ENCODE data around the gene RHOBTB1. TPM values are rescaled to one million over a fixed set of nuclear protein-coding genes. Genes with fewer than 3 reads are reported as not detected.
"Not testable (repeated sequence)": the region's sequence is repeated elsewhere in the genome, so short reads cannot be mapped to it uniquely, and the experiment has no call there.

Gene RHOBTB1
- polyA plus RNA-seq, 2 donors = 0.73 to 0.77 TPM

DNA sequence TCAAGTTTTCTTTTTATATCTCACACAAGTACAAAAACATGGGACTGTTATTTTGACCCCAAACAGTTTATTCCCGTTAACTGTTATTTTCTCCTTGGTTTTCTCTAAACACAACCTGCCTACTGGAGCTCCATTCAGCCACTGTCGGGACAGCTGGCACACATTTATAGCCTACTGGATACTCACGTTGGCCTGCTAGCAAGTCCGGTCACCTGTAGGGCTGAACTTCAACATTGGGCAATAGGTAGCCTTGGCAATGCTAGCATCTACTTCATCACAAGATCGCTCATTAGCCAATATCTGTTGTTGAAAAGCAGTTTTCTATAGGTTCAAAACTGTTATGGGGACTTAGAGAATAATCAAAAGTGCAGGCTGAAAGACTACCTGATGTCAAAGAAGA, 32.3 kb downstream of the RHOBTB1 start:
- Histone ChIP-seq H3K36me3 (ENCODE audit: control insufficient read depth in 2 of 2, insufficient read depth in 2 of 2, low read length in 1 of 2) (no peaks in the 10 kb centered on the region), H3K4me1 (ENCODE audit: control insufficient read depth in 2 of 2, insufficient read depth in 2 of 2, low read length in 1 of 2) (no peaks in the 10 kb centered on the region)
- WGBS, 2 donors = 88 to 91% methylated on average over 5 of the region's 5 CpGs

DNA sequence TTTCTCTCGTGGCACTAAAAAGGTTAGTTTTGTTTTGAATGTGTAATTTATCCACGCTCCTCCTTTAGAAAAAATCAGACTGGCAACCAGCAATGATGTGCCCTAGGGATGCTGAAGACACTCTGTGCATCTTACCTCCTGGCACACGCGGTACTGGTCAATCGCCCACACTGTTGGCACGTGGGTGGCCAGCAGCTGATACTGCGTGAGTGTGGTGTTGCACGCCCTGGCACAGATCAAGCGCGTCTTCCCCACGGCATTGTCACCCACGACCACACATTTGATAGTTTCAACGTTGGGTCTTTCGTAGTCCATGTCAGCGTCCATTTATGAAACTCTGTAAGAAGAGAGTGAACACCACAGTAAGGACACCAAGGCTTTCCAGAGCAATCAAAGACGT, 32.8 kb downstream of the RHOBTB1 start:
- H3K9me3 ChIP-seq (ENCODE audit: control insufficient read depth in 2 of 2, insufficient read depth in 1 of 2, low read depth in 1 of 2, low read length in 1 of 2) = no peaks in the 10 kb centered on the region
- H3K4me3 ChIP-seq (ENCODE audit: low read depth in 1 of 2, low read length in 2 of 2) = no peak overlapping the region
- no peaks in the 10 kb centered on the region for H3K27me3 ChIP-seq (ENCODE audit: control insufficient read depth in 1 of 2, insufficient read depth in 2 of 2, low read length in 2 of 2)
- no peak overlapping the region for H3K27ac ChIP-seq (ENCODE audit: low read depth in 2 of 2, low read length in 1 of 2)
- no peaks in the 10 kb centered on the region for H3K36me3 ChIP-seq (ENCODE audit: control insufficient read depth in 2 of 2, insufficient read depth in 2 of 2, low read length in 1 of 2)
- no peaks in the 10 kb centered on the region for H3K4me1 ChIP-seq (ENCODE audit: control insufficient read depth in 2 of 2, insufficient read depth in 2 of 2, low read length in 1 of 2)
- 94% methylated on average over 16 of the region's 16 CpGs for WGBS, 2 donors

More for the DNA sequence above, 32.3 kb downstream of the RHOBTB1 start:
- Histone ChIP-seq H3K27ac (ENCODE audit: low read depth in 2 of 2, low read length in 1 of 2) (no peak overlapping the region), H3K4me3 (ENCODE audit: low read depth in 1 of 2, low read length in 2 of 2) (no peak overlapping the region), H3K27me3 (ENCODE audit: control insufficient read depth in 1 of 2, insufficient read depth in 2 of 2, low read length in 2 of 2) (no peaks in the 10 kb centered on the region), H3K9me3 (ENCODE audit: control insufficient read depth in 2 of 2, insufficient read depth in 1 of 2, low read depth in 1 of 2, low read length in 1 of 2) (no peaks in the 10 kb centered on the region)

DNA sequence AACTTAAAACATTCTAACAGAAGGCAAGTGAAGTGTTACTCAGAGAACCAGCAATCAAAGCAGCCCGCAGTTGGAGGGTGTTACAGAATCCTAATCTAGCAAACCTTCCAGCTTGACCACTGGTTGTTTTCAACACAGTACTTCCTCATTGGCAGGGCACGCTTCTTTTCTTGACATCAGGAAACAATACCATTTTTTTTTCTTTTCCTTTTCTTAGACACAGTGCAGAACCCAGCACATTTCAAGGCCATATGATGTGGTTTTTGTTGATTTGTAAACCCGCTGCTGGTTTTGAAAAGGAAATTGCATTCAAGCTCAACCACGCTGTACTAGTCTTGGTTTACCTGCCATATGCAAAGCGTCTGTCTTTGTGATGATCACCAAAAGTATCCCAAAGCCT, 33.4 kb downstream of the RHOBTB1 start:
- no peaks in the 10 kb centered on the region for H3K36me3 ChIP-seq (ENCODE audit: control insufficient read depth in 2 of 2, insufficient read depth in 2 of 2, low read length in 1 of 2)
- 43 to 53% methylated on average over 5 of the region's 5 CpGs for WGBS, 2 donors
- no peaks in the 10 kb centered on the region for H3K9me3 ChIP-seq (ENCODE audit: control insufficient read depth in 2 of 2, insufficient read depth in 1 of 2, low read depth in 1 of 2, low read length in 1 of 2)
- no peaks in the 10 kb centered on the region for H3K27me3 ChIP-seq (ENCODE audit: control insufficient read depth in 1 of 2, insufficient read depth in 2 of 2, low read length in 2 of 2)
- H3K4me3 ChIP-seq (ENCODE audit: low read depth in 1 of 2, low read length in 2 of 2) = no peak overlapping the region
- H3K4me1 ChIP-seq (ENCODE audit: control insufficient read depth in 2 of 2, insufficient read depth in 2 of 2, low read length in 1 of 2) = no peaks in the 10 kb centered on the region
- H3K27ac ChIP-seq (ENCODE audit: low read depth in 2 of 2, low read length in 1 of 2) = no peak overlapping the region

DNA sequence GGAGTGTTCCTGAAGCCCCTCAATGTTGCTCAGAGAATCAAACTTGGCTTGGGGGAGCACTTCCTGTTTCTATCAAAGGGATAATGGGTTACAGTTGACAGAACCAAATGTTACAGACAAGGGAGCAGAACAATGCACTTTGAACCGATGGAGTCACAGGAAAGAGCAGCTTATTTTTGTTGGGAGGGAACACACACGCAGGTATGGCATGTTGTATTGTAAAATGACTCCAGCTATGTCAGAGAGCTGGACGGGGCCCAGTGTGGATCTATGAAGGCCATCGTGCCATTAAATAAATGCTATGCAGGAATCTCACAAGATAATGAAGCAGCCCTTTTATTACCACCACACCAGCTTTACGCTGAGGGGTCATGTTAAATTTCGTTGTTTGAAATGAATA, 35.1 kb downstream of the RHOBTB1 start:
- Histone ChIP-seq H3K36me3 (ENCODE audit: control insufficient read depth in 2 of 2, insufficient read depth in 2 of 2, low read length in 1 of 2) (no peaks in the 10 kb centered on the region), H3K4me1 (ENCODE audit: control insufficient read depth in 2 of 2, insufficient read depth in 2 of 2, low read length in 1 of 2) (no peaks in the 10 kb centered on the region), H3K27ac (ENCODE audit: low read depth in 2 of 2, low read length in 1 of 2) (no peak overlapping the region), H3K27me3 (ENCODE audit: control insufficient read depth in 1 of 2, insufficient read depth in 2 of 2, low read length in 2 of 2) (no peaks in the 10 kb centered on the region), H3K9me3 (ENCODE audit: control insufficient read depth in 2 of 2, insufficient read depth in 1 of 2, low read depth in 1 of 2, low read length in 1 of 2) (no peaks in the 10 kb centered on the region), H3K4me3 (ENCODE audit: low read depth in 1 of 2, low read length in 2 of 2) (no peak overlapping the region)
- WGBS, 2 donors = 80 to 85% methylated on average over 6 of the region's 6 CpGs

DNA sequence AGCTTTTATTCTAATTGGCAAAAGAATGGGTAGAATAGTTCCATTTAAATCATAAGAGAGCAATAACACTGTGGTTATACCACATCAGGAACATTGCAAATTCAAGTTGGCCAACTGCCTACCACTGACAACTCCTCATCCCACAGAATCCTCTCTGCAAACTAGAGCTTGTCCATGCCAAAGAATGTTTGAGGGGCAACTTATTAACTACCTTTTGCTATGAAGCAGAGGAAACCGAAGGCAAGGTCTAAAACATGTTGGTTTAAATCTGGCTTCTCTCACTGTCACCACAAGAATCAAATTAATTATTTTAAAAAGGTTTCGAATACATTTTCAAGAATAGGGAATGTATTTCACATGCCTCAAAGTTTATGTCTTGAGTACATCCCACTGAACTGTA, 36.0 kb downstream of the RHOBTB1 start:
- Histone ChIP-seq H3K4me1 (ENCODE audit: control insufficient read depth in 2 of 2, insufficient read depth in 2 of 2, low read length in 1 of 2) (no peaks in the 10 kb centered on the region), H3K27me3 (ENCODE audit: control insufficient read depth in 1 of 2, insufficient read depth in 2 of 2, low read length in 2 of 2) (no peaks in the 10 kb centered on the region), H3K27ac (ENCODE audit: low read depth in 2 of 2, low read length in 1 of 2) (no peak overlapping the region), H3K4me3 (ENCODE audit: low read depth in 1 of 2, low read length in 2 of 2) (no peak overlapping the region), H3K36me3 (ENCODE audit: control insufficient read depth in 2 of 2, insufficient read depth in 2 of 2, low read length in 1 of 2) (no peaks in the 10 kb centered on the region), H3K9me3 (ENCODE audit: control insufficient read depth in 2 of 2, insufficient read depth in 1 of 2, low read depth in 1 of 2, low read length in 1 of 2) (no peaks in the 10 kb centered on the region)
- 80 to 81% methylated on average over 2 of the region's 2 CpGs for WGBS, 2 donors

DNA sequence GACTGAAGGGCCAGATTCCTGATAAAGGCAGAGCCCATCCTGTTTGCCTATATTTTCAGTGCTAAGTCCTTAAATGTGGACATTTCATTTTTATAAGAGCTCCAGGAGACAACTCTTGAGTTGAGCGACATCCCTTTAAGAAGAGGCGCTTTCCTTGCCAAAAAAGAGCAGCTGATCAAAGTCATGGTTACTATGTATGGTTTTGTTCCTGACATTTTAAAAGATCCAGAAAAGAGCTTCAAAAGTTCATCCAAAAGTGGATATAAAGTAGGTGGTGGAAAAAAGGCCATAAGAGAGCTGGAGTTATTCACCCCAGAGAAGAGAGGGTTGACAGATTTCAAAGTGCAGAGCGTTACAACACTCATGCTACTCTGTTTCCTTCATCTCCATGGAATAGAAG, 36.7 kb downstream of the RHOBTB1 start:
- H3K4me3 ChIP-seq (ENCODE audit: low read depth in 1 of 2, low read length in 2 of 2) = no peak overlapping the region
- H3K4me1 ChIP-seq (ENCODE audit: control insufficient read depth in 2 of 2, insufficient read depth in 2 of 2, low read length in 1 of 2) = no peaks in the 10 kb centered on the region
- no peaks in the 10 kb centered on the region for H3K27me3 ChIP-seq (ENCODE audit: control insufficient read depth in 1 of 2, insufficient read depth in 2 of 2, low read length in 2 of 2)
- WGBS, 2 donors = 92 to 93% methylated on average over 3 of the region's 3 CpGs
- H3K36me3 ChIP-seq (ENCODE audit: control insufficient read depth in 2 of 2, insufficient read depth in 2 of 2, low read length in 1 of 2) = no peaks in the 10 kb centered on the region
- no peaks in the 10 kb centered on the region for H3K9me3 ChIP-seq (ENCODE audit: control insufficient read depth in 2 of 2, insufficient read depth in 1 of 2, low read depth in 1 of 2, low read length in 1 of 2)
- H3K27ac ChIP-seq (ENCODE audit: low read depth in 2 of 2, low read length in 1 of 2) = no peak overlapping the region

DNA sequence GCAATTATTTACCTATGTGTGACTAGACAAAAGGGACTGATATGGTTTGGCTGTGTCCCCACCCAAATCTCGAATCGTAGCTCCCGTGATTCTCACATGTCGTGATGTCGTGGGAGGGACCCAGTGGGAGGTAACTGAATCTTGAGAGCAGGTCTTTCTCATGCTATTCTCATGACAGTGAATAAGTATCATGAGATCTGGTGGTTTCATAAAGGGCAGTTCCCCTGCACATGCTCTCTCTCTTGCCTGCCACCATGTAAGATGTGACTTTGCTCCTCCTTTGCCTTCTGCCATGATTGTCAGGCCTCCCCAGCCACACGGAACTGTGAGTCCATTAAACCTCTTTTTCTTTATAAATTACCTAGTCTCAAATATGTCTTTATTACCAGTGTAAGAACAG, 37.2 kb downstream of the RHOBTB1 start:
- H3K4me1 ChIP-seq (ENCODE audit: control insufficient read depth in 2 of 2, insufficient read depth in 2 of 2, low read length in 1 of 2) = not testable (repeated sequence)

DNA sequence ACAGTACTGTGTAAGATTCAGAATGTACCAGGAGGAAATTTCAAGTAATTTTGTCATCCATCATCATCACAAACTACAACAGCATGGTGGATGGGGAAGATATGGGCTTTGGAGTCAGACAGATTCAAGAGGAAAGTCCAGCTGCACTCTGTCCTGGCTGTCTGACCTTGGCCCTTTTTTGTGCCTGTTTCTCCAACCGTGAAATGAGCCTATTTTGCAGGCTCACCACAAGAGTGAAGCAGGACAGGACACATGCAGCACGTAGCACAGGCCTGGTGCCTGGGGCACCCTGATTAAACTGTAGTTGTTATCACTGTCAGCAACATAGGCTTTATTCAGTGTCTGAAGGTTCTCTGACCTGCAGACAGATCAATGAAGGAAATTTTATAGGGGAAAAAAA, 37.6 kb downstream of the RHOBTB1 start:
- Histone ChIP-seq H3K27ac (ENCODE audit: low read depth in 2 of 2, low read length in 1 of 2) (no peak overlapping the region), H3K27me3 (ENCODE audit: control insufficient read depth in 1 of 2, insufficient read depth in 2 of 2, low read length in 2 of 2) (no peaks in the 10 kb centered on the region), H3K36me3 (ENCODE audit: control insufficient read depth in 2 of 2, insufficient read depth in 2 of 2, low read length in 1 of 2) (no peaks in the 10 kb centered on the region), H3K4me1 (ENCODE audit: control insufficient read depth in 2 of 2, insufficient read depth in 2 of 2, low read length in 1 of 2) (no peaks in the 10 kb centered on the region), H3K9me3 (ENCODE audit: control insufficient read depth in 2 of 2, insufficient read depth in 1 of 2, low read depth in 1 of 2, low read length in 1 of 2) (no peaks in the 10 kb centered on the region), H3K4me3 (ENCODE audit: low read depth in 1 of 2, low read length in 2 of 2) (no peak overlapping the region)
- 70 to 76% methylated on average over 2 of the region's 2 CpGs for WGBS, 2 donors

More for the DNA sequence above, 37.2 kb downstream of the RHOBTB1 start:
- not testable (repeated sequence) for H3K4me3 ChIP-seq (ENCODE audit: low read depth in 1 of 2, low read length in 2 of 2); H3K27me3 ChIP-seq (ENCODE audit: control insufficient read depth in 1 of 2, insufficient read depth in 2 of 2, low read length in 2 of 2); H3K36me3 ChIP-seq (ENCODE audit: control insufficient read depth in 2 of 2, insufficient read depth in 2 of 2, low read length in 1 of 2); H3K27ac ChIP-seq (ENCODE audit: low read depth in 2 of 2, low read length in 1 of 2); H3K9me3 ChIP-seq (ENCODE audit: control insufficient read depth in 2 of 2, insufficient read depth in 1 of 2, low read depth in 1 of 2, low read length in 1 of 2)
- 95 to 99% methylated on average over 6 of the region's 6 CpGs for WGBS, 2 donors

DNA sequence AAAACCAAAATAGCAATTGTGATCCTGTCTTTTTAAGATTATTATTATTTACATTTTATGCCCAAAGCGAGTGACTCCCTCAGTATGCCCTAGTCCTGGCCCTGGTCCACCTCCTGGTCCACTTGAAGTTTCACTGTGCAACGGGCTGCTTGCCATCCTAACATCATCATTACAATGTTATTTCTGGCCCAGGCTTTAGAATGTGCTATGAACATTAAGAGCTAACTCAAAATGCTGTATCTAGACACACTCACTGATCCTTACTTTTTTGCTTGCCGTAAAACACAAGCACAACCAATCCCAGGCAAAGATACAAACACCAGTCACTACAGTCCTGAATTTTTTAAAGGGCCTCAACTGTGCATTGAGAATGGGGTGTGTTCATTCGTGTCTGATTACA, 38.4 kb downstream of the RHOBTB1 start:
- no peaks in the 10 kb centered on the region for H3K36me3 ChIP-seq (ENCODE audit: control insufficient read depth in 2 of 2, insufficient read depth in 2 of 2, low read length in 1 of 2)
- no peak overlapping the region for H3K4me3 ChIP-seq (ENCODE audit: low read depth in 1 of 2, low read length in 2 of 2)
- WGBS, 2 donors = 64 to 71% methylated on average over 4 of the region's 4 CpGs
- no peak overlapping the region for H3K27ac ChIP-seq (ENCODE audit: low read depth in 2 of 2, low read length in 1 of 2)
- H3K9me3 ChIP-seq (ENCODE audit: control insufficient read depth in 2 of 2, insufficient read depth in 1 of 2, low read depth in 1 of 2, low read length in 1 of 2) = no peaks in the 10 kb centered on the region
- no peaks in the 10 kb centered on the region for H3K4me1 ChIP-seq (ENCODE audit: control insufficient read depth in 2 of 2, insufficient read depth in 2 of 2, low read length in 1 of 2)
- H3K27me3 ChIP-seq (ENCODE audit: control insufficient read depth in 1 of 2, insufficient read depth in 2 of 2, low read length in 2 of 2) = no peaks in the 10 kb centered on the region

DNA sequence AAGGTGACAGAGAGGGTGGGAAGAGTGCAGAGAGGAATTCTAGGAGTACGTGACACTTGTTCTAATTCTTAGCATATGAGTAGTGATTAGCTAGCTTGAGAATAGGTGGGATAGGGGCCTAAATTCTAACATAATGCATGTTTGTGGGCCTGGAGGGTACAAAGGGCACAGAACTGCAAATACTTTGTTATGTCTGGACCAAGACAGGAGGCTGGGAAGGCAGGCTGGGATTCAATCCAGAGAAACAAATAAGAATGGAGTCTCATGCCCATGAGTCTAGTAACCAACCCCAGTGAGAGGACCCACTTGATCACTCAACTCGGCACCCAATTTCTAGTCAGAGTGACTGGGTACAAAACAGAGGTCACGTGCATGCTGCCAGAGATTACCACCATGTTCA, 40.9 kb downstream of the RHOBTB1 start:
- H3K27me3 ChIP-seq (ENCODE audit: control insufficient read depth in 1 of 2, insufficient read depth in 2 of 2, low read length in 2 of 2) = no peaks in the 10 kb centered on the region
- no peaks in the 10 kb centered on the region for H3K36me3 ChIP-seq (ENCODE audit: control insufficient read depth in 2 of 2, insufficient read depth in 2 of 2, low read length in 1 of 2)
- H3K27ac ChIP-seq (ENCODE audit: low read depth in 2 of 2, low read length in 1 of 2) = no peak overlapping the region
- 94 to 96% methylated on average over 3 of the region's 3 CpGs for WGBS, 2 donors
- H3K9me3 ChIP-seq (ENCODE audit: control insufficient read depth in 2 of 2, insufficient read depth in 1 of 2, low read depth in 1 of 2, low read length in 1 of 2) = no peaks in the 10 kb centered on the region
- H3K4me1 ChIP-seq (ENCODE audit: control insufficient read depth in 2 of 2, insufficient read depth in 2 of 2, low read length in 1 of 2) = no peaks in the 10 kb centered on the region
- no peak overlapping the region for H3K4me3 ChIP-seq (ENCODE audit: low read depth in 1 of 2, low read length in 2 of 2)
